SK-N-SH (cell line): ENCODE measurements around the gene NSD2. TPM values are rescaled to one million over a fixed set of nuclear protein-coding genes. Genes with fewer than 3 reads are reported as not detected.

Source experiments
- CTCF ChIA-PET: fragments of 300-600, 350-600 bp; formaldehyde crosslinking; extraction: SDS; loops from one replicate; lab custom pipeline; 2021; lab: Yijun Ruan, JAX
- POLR2A ChIA-PET: fragments of 350-600 bp; sonication (Branson Sonifier 250); formaldehyde crosslinking; extraction: SDS; loops from one replicate; lab custom pipeline; 2020; ENCODE audit warnings: antibody characterized with exemption, inconsistent platforms; lab: Yijun Ruan, JAX
- DNase-seq: peaks from one replicate; pipeline ENCODE4 v3.0.0; 2012
- H2AFZ ChIP-seq: fragments of 200-600 bp; sonication (generic); 2 replicates; pipeline ENCODE4 v1.8.1; 2016; ENCODE audit warnings: antibody characterized with exemption, mild to moderate bottlenecking, low read depth
- H3F3A ChIP-seq: fragments of 200-600 bp; sonication (generic); replicated peaks from 2 replicates; pipeline ENCODE3; 2016; ENCODE audit warnings: antibody characterized with exemption, mild to moderate bottlenecking; ENCODE audit not compliant: insufficient read depth
- H3K27ac ChIP-seq, 2 experiments: fragments of 200-500 bp in 1 of 2; fragments of 200-600 bp in 1 of 2; sonication (Bioruptor generic) in 1 of 2; sonication (generic), shearing (Covaris generic) in 1 of 2; 2 replicates each; pipeline versions ENCODE4 v1.5.1 to v1.6.1; 2014 to 2016; ENCODE audit warnings: low read depth in 2 of 2, inconsistent platforms in 1 of 2, low read length in 1 of 2, mild to moderate bottlenecking in 1 of 2, mixed read lengths in 1 of 2
- H3K27me3 ChIP-seq: fragments of 200-600 bp; sonication (generic), shearing (Covaris generic); 2 replicates; pipeline ENCODE4 v1.6.1; 2016; ENCODE audit warnings: mixed run types; ENCODE audit not compliant: insufficient read depth
- H3K36me3 ChIP-seq, 2 experiments: fragments of 200-500 bp in 1 of 2; fragments of 200-600 bp in 1 of 2; sonication (Bioruptor generic) in 1 of 2; sonication (generic) in 1 of 2; replicated peaks in 1 of 2; 2 replicates each; pipeline versions ENCODE3 to v1.5.1; 2014 to 2016; ENCODE audit warnings: low read length in 1 of 2, mild to moderate bottlenecking in 1 of 2; ENCODE audit not compliant: insufficient read depth in 2 of 2, control insufficient read depth in 1 of 2
- H3K4me1 ChIP-seq, 2 experiments: fragments of 200-500 bp in 1 of 2; fragments of 200-600 bp in 1 of 2; sonication (Bioruptor generic) in 1 of 2; sonication (generic), shearing (Covaris generic) in 1 of 2; 2 replicates each; pipeline versions ENCODE4 v1.5.1 to v1.6.1; 2014 to 2016; ENCODE audit warnings: low read depth in 1 of 2, low read length in 1 of 2, mixed run types in 1 of 2; ENCODE audit not compliant: insufficient read depth in 2 of 2, control insufficient read depth in 1 of 2
- H3K4me2 ChIP-seq: fragments of 200-600 bp; sonication (generic), shearing (Covaris generic); 2 replicates; pipeline ENCODE4 v1.6.1; 2017; ENCODE audit warnings: mixed run types
- H3K4me3 ChIP-seq, 2 experiments: fragments of 200-500 bp in 1 of 2; fragments of 200-600 bp in 1 of 2; sonication (Bioruptor generic) in 1 of 2; sonication (generic), shearing (Covaris generic) in 1 of 2; 2 replicates each; pipeline versions ENCODE4 v1.5.1 to v1.8.1; 2014 to 2016; ENCODE audit warnings: low read depth in 2 of 2, inconsistent platforms in 1 of 2, low read length in 1 of 2, mild to moderate bottlenecking in 1 of 2, mixed read lengths in 1 of 2, moderate library complexity in 1 of 2
- H3K79me2 ChIP-seq: fragments of 200-600 bp; sonication (generic); 2 replicates; pipeline ENCODE4 v1.8.1; 2017; ENCODE audit warnings: mild to moderate bottlenecking; ENCODE audit not compliant: insufficient read depth
- H3K9ac ChIP-seq: fragments of 200-600 bp; sonication (generic); 2 replicates; pipeline ENCODE4 v1.6.1; 2017; ENCODE audit warnings: mixed run types
- H3K9me2 ChIP-seq: fragments of 200-600 bp; sonication (generic); 2 replicates; pipeline ENCODE4 v1.6.1; 2017; ENCODE audit warnings: mixed run types
- H3K9me3 ChIP-seq: fragments of 200-600 bp; sonication (generic); 2 replicates; pipeline ENCODE4 v1.6.1; 2017; ENCODE audit warnings: mixed run types, mild to moderate bottlenecking, moderate library complexity
- H4K20me1 ChIP-seq: fragments of 200-600 bp; sonication (generic); 2 replicates; pipeline ENCODE4 v1.6.1; 2017; ENCODE audit warnings: mild to moderate bottlenecking, mixed run types; ENCODE audit not compliant: insufficient read depth
- CTCF ChIP-seq: fragments of 200-600 bp; sonication (generic); IDR thresholded peaks from 2 replicates; pipeline ENCODE4 v1.6.1; 2017; ENCODE audit warnings: antibody characterized with exemption, mild to moderate bottlenecking, moderate library complexity
- ELF1 ChIP-seq: IDR thresholded peaks from 2 replicates; pipeline ENCODE4 v1.4.0; 2012
- FOSL2 ChIP-seq: IDR thresholded peaks from 2 replicates; pipeline ENCODE4 v1.4.0; 2012; ENCODE audit warnings: low read depth, mild to moderate bottlenecking, moderate library complexity, borderline replicate concordance
- FOXM1 ChIP-seq: IDR thresholded peaks from 2 replicates; pipeline ENCODE4 v1.4.0; 2012; ENCODE audit warnings: low read depth, mild to moderate bottlenecking
- GATA2 ChIP-seq: sonication (generic); formaldehyde crosslinking; IDR thresholded peaks from 2 replicates; pipeline ENCODE4 v1.5.0; 2020; ENCODE audit warnings: mild to moderate bottlenecking, missing genetic modification reagents
- IRF3 ChIP-seq: fragments of 150-350 bp; IDR thresholded peaks from 2 replicates; pipeline ENCODE4 v1.6.1; 2016; ENCODE audit warnings: mild to moderate bottlenecking, low read depth, low read length
- JUND ChIP-seq: IDR thresholded peaks from 2 replicates; pipeline ENCODE4 v1.4.0; 2012
- MAX ChIP-seq: IDR thresholded peaks from 2 replicates; pipeline ENCODE4 v1.4.0; 2012; ENCODE audit warnings: low read depth
- MXI1 ChIP-seq: IDR thresholded peaks from 2 replicates; pipeline ENCODE4 v1.6.1; 2012; ENCODE audit warnings: mild to moderate bottlenecking, low read depth, low read length, improper control_type of control experiment
- NFIC ChIP-seq: IDR thresholded peaks from 2 replicates; pipeline ENCODE4 v1.4.0; 2012; ENCODE audit warnings: borderline replicate concordance
- RAD21 ChIP-seq: IDR thresholded peaks from 2 replicates; pipeline ENCODE4 v1.6.1; 2012; ENCODE audit warnings: mild to moderate bottlenecking, low read length
- RCOR1 ChIP-seq: fragments of 150-350 bp; IDR thresholded peaks from 2 replicates; pipeline ENCODE4 v1.6.1; 2017; ENCODE audit warnings: antibody characterized with exemption, low read length
- REST ChIP-seq: IDR thresholded peaks from 2 replicates; pipeline ENCODE4 v1.6.1; 2012; ENCODE audit warnings: mild to moderate bottlenecking, low read depth, low read length, moderate library complexity
- RFX5 ChIP-seq: IDR thresholded peaks from 2 replicates; pipeline ENCODE4 v1.6.1; 2012; ENCODE audit warnings: mild to moderate bottlenecking, improper control_type of control experiment, low read length
- RXRA ChIP-seq: IDR thresholded peaks from 2 replicates; pipeline ENCODE4 v1.4.0; 2012; ENCODE audit warnings: low read depth, mild to moderate bottlenecking, borderline replicate concordance
- SIN3A ChIP-seq: IDR thresholded peaks from 2 replicates; pipeline ENCODE4 v1.6.1; 2012; ENCODE audit warnings: low read depth, mild to moderate bottlenecking, low read length, moderate library complexity, borderline replicate concordance
- SMC3 ChIP-seq: IDR thresholded peaks from 2 replicates; pipeline ENCODE4 v1.6.1; 2012; ENCODE audit warnings: low read depth, low read length, improper control_type of control experiment
- WGBS: methylation state at CpG from one replicate; pipeline ENCODE4 v1.1.6; 2017; ENCODE audit warnings: low lambda C conversion rate; 5-methylcytosine and 5-hydroxymethylcytosine counted together
- polyA plus RNA-seq, 3 experiments: library from polyadenylated mRNA; depleted of rRNA; stranded (reverse); fragments of >200 nt; gene quantifications; 2 replicates each; pipeline ENCODE4 v1.2.3, GENCODE V29; 2012

The NSD2 gene
- polyA plus RNA-seq, 1 of the 3 experiments (the other 2 are of a cell fraction) = 34.2 TPM

GRCh38 chr4:1943928-1944327, 72.7 kb downstream of the NSD2 start:
- H3K9ac ChIP-seq = no peak overlapping the region
- TF ChIP-seq FOXM1 = no peak
- TF ChIP-seq FOSL2 = no peak
- no peak for TF ChIP-seq IRF3
- no peak for TF ChIP-seq RAD21
- TF ChIP-seq RCOR1 = no peak
- TF ChIP-seq NFIC = no peak
- TF ChIP-seq, all 33 proteins: peak for 0
- peaks cover 49 to 73% of the 10 kb centered on the region in 2 experiments for H3K36me3 ChIP-seq
- peaks cover 17% of the 10 kb centered on the region for H3F3A ChIP-seq
- POLR2A ChIA-PET = no interaction called here
- H3K79me2 ChIP-seq = peaks cover 77% of the 10 kb centered on the region
- H3K27ac ChIP-seq = no peak overlapping the region; a peak in 1 of 4 replicates
- no peaks in the 10 kb centered on the region for H3K9me3 ChIP-seq
- WGBS = 91% methylated on average over 7 of the region's 7 CpGs
- DNase-seq = no peak
- H3K9me2 ChIP-seq = no peaks in the 10 kb centered on the region
- H3K4me3 ChIP-seq = no peak overlapping the region
- H4K20me1 ChIP-seq = peaks cover 14% of the 10 kb centered on the region; the same call in 1 of the 2 replicates
- CTCF ChIA-PET = interaction anchor here (1.6 kb wide), 1 partner anchor 44 kb away, joined by 4 read pairs; no protein-coding TSS in a partner anchor
- H3K4me2 ChIP-seq = no peak overlapping the region
- H3K27me3 ChIP-seq = no peaks in the 10 kb centered on the region
- H2AFZ ChIP-seq = no peak overlapping the region
- H3K4me1 ChIP-seq = peaks cover 0 to 9% of the 10 kb centered on the region in 2 experiments; a peak in 3 of 4 replicates

GRCh38 chr4:1945124-1945895, 74.1 kb downstream of the NSD2 start:
- H3K4me1 ChIP-seq = peaks cover 0 to 1% of the 10 kb centered on the region in 2 experiments; a peak in 1 of 4 replicates
- DNase-seq = no peak
- POLR2A ChIA-PET = no interaction called here
- no peak overlapping the region for H3K4me2 ChIP-seq
- H3K79me2 ChIP-seq = peaks cover 84% of the 10 kb centered on the region
- no peaks in the 10 kb centered on the region for H3K27me3 ChIP-seq
- H4K20me1 ChIP-seq = peaks cover 9% of the 10 kb centered on the region; the same call in 1 of the 2 replicates
- H3F3A ChIP-seq = peaks cover 5% of the 10 kb centered on the region
- CTCF ChIA-PET = interaction anchor here (0.8 kb wide), 1 partner anchor 34 kb away, joined by 3 read pairs; no protein-coding TSS in a partner anchor
- no peaks in the 10 kb centered on the region for H3K9me2 ChIP-seq
- H2AFZ ChIP-seq = no peak overlapping the region
- 85% methylated on average over 10 of the region's 11 CpGs for WGBS
- no peak overlapping the region for H3K4me3 ChIP-seq
- no peaks in the 10 kb centered on the region for H3K9me3 ChIP-seq
- TF ChIP-seq SMC3 (no peak), MAX (no peak), FOXM1 (no peak), SIN3A (no peak), REST (no peak), RFX5 (no peak), JUND (no peak), ELF1 (no peak), RXRA (no peak), CTCF (no peak), MXI1 (no peak), GATA2 (CRISPR knock-in tag) (no peak)
- H3K36me3 ChIP-seq = peaks cover 50 to 68% of the 10 kb centered on the region in 2 experiments
- no peak overlapping the region for H3K27ac ChIP-seq
- no peak overlapping the region for H3K9ac ChIP-seq
